ENCODE data around the gene SUPT7L.

- TF ChIP-seq FOXM1 (CRISPR knock-in tag; IDR thresholded peaks at IDR 0.05) (no peak), HBP1 (CRISPR knock-in tag; IDR thresholded peaks at IDR 0.05; ENCODE audit: low read depth) (no peak), ZNF18 (CRISPR knock-in tag; IDR thresholded peaks at IDR 0.05; ENCODE audit: insufficient replicate concordance) (no peak), ZNF484 (CRISPR knock-in tag; IDR thresholded peaks at IDR 0.05; ENCODE audit: borderline replicate concordance, low read depth) (no peak), ZNF354B (CRISPR knock-in tag; IDR thresholded peaks at IDR 0.05) (no peak), EP300 (IDR thresholded peaks at IDR 0.05; ENCODE audit: low read depth in 2 of 2, low read length in 2 of 2) (no peak), EP300 (CRISPR knock-in tag; IDR thresholded peaks at IDR 0.05; ENCODE audit: borderline replicate concordance) (no peak), ELK4 (CRISPR knock-in tag; IDR thresholded peaks at IDR 0.05; ENCODE audit: borderline replicate concordance) (no peak)
These were observed 7.8 kb upstream of the SUPT7L start for GRCh38 chr2:27671235-27671634.
